ENCODE data around the gene PRR5. TPM values are rescaled to one million over a fixed set of nuclear protein-coding genes. Genes with fewer than 3 reads are reported as not detected.

Gene PRR5
- total and polyA plus RNA-seq, 2 experiments from 2014 or later = 15.3 to 31.4 TPM

- Histone ChIP-seq H2AFZ (no peak overlapping the region), H3K4me3 (no peak overlapping the region), H3K27me3 (ENCODE audit: insufficient read depth) (no peaks in the 10 kb centered on the region), H3K79me2 (replicated peaks; ENCODE audit: insufficient read depth) (no peaks in the 10 kb centered on the region), H3K4me2 (no peak overlapping the region), H3K4me1 (ENCODE audit: insufficient read depth) (no peaks in the 10 kb centered on the region; the same call in 1 of the 2 replicates), H4K20me1 (replicated peaks; ENCODE audit: insufficient read depth) (no peaks in the 10 kb centered on the region), H3K27ac (ENCODE audit: low read depth) (no peak overlapping the region), H3K9me2 (ENCODE audit: insufficient read depth) (no peaks in the 10 kb centered on the region), H3F3A (replicated peaks; ENCODE audit: low read depth) (no peaks in the 10 kb centered on the region), H3K36me3 (ENCODE audit: insufficient read depth) (no peaks in the 10 kb centered on the region)
- no peak for TF ChIP-seq STAT1 (IDR thresholded peaks at IDR 0.05; ENCODE audit: unreplicated experiment)
- no peak for TF ChIP-seq ZNF331 (CRISPR knock-in tag; IDR thresholded peaks at IDR 0.05; ENCODE audit: low read depth)
- no peak for TF ChIP-seq REST (IDR thresholded peaks at IDR 0.05; ENCODE audit: unreplicated experiment)
- TF ChIP-seq POLR2AphosphoS5 (IDR thresholded peaks at IDR 0.05; ENCODE audit: low read depth) = no peak
- TF ChIP-seq ZNF114 (CRISPR knock-in tag; IDR thresholded peaks at IDR 0.05) = no peak
- TF ChIP-seq ZNF462 (CRISPR knock-in tag; IDR thresholded peaks at IDR 0.05) = no peak
- TF ChIP-seq NANOG (IDR thresholded peaks at IDR 0.05; ENCODE audit: borderline replicate concordance) = no peak
- no peak for ATAC-seq
- Mint-ChIP-seq H3K4me3 (no peak overlapping the region), H3K9me3 (no peaks in the 10 kb centered on the region), H3K27me3 (ENCODE audit: insufficient read depth, low read depth, poor library complexity) (peaks cover 2% of the 10 kb centered on the region), H3K27ac (no peak overlapping the region), H3K4me1 (peaks cover 17% of the 10 kb centered on the region), H3K36me3 (ENCODE audit: low read depth) (no peaks in the 10 kb centered on the region; the same call in 2 of the 3 replicates)
- no peak for DNase-seq (ENCODE audit: low spot score)
Observed at GRCh38 chr22:44723801-44724200, 21.8 kb downstream of the PRR5 start.

Data from GM23338 (cell line).